Measurements from ENCODE around the gene RSRC1.

DNA sequence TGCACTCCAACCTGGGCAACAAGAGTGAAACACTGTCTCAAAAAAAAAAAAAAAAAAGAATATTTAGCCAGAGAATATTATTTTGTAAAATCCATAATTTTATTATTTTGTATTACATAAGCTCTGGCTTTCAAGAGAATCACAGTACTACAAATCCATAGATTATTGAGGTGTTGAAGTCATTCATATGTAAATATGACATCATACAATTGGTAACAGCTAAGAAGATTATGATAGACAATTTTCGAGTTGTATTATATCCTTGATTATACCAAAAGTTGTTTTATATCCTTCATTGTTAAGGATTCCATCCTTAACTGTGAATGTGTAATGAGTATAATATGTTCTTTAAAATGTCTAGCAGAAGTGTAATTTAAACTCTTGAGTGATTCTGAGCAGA, 464.8 kb downstream of the RSRC1 start:
- no peak for TF ChIP-seq MAX (IDR thresholded peaks at IDR 0.05)
- TF ChIP-seq EP300 (IDR thresholded peaks at IDR 0.05; ENCODE audit: borderline replicate concordance): no peak
- no peak for TF ChIP-seq TAF1 (IDR thresholded peaks at IDR 0.05; ENCODE audit: low read depth)

Data from Ishikawa (cell line).